Measurements from ENCODE around the gene RTN4R.

GRCh38 chr22:20290045-20290392 lies 21.9 kb upstream of the RTN4R start:
- TF ChIP-seq POLR2A (IDR thresholded peaks at IDR 0.05) (no peak), CTCF (IDR thresholded peaks at IDR 0.05) (no peak)
